Activated T-helper 17 cell treated with anti-CD3 and anti-CD28 coated beads, Interleukin-2, amount 50 U/mL, for 72 hours (primary cell): Measurements from ENCODE around the gene ANGPTL7. TPM values are rescaled to one million over a fixed set of nuclear protein-coding genes. Genes with fewer than 3 reads are reported as not detected.

Experiments used
- ATAC-seq: fragments of 150-1000 bp; cut with Tn5 transposase; replicated peaks from 2 replicates; pipeline ENCODE4 v1.10.0; 2021; ENCODE audit warnings: mild to moderate bottlenecking, moderate library complexity
- H3K27ac Mint-ChIP-seq: one replicate; pipeline ENCODE4 v1.8.0; 2022; ENCODE audit warnings: mixed read lengths
- H3K27me3 Mint-ChIP-seq: one replicate; pipeline ENCODE4 v1.8.0; 2022; ENCODE audit warnings: mixed read lengths
- H3K36me3 Mint-ChIP-seq: one replicate; pipeline ENCODE4 v1.8.0; 2022; ENCODE audit warnings: low read depth, mild to moderate bottlenecking, mixed read lengths
- H3K4me1 Mint-ChIP-seq: one replicate; pipeline ENCODE4 v1.8.0; 2022; ENCODE audit warnings: mixed read lengths
- H3K4me3 Mint-ChIP-seq: one replicate; pipeline ENCODE4 v1.8.0; 2022; ENCODE audit warnings: mild to moderate bottlenecking, mixed read lengths
- H3K9me3 Mint-ChIP-seq: one replicate; pipeline ENCODE4 v1.8.0; 2022; ENCODE audit warnings: mixed read lengths
- total RNA-seq, 2 donors: library from RNA; stranded (reverse); gene quantifications; one replicate each; pipeline ENCODE4 v1.2.3, GENCODE V29; 2022

The ANGPTL7 gene
- total RNA-seq, 2 donors from 2014 or later = not detected

DNA sequence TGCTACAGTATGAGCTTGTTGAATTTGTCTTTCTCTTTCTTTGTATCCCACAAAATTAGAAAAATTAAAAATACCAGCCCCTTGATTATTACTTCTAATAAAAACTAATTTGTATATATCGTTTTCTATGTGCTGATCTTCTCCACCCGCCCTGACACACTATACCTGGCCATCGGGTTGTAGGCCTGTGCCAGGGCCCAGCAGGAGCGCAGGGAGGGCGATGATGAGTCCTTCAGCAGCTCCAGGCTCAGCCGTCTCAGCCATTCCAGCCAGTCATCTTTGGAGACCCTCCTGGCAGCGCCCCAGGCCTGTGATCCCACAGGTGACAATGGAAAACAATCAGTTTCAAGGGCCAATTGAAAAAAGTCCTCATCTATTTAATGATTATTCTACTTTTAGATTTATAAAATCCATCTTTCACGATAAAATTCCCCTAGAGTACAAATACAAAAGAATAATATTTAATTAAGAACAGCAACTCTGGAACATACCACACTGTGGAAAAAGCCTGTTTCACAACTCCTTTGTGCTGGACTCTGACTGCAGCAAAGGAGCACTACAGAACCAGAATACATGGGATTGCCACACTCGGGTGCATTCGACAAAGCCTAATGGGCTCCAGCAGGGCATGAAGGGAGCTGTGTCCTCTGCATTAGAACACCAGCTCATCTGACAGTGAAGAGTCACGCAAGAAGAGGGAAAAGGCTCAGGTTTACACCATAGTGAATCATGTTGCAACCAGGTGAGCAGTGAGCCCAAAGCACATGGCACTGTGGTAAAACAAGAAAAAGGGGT, 15.4 kb downstream of the ANGPTL7 start:
- no peaks in the 10 kb centered on the region for H3K27me3 Mint-ChIP-seq
- H3K27ac Mint-ChIP-seq = no peak overlapping the region
- no peak for ATAC-seq
- no peaks in the 10 kb centered on the region for H3K9me3 Mint-ChIP-seq
- H3K36me3 Mint-ChIP-seq = peaks cover 95% of the 10 kb centered on the region
- no peaks in the 10 kb centered on the region for H3K4me1 Mint-ChIP-seq
- no peak overlapping the region for H3K4me3 Mint-ChIP-seq

DNA sequence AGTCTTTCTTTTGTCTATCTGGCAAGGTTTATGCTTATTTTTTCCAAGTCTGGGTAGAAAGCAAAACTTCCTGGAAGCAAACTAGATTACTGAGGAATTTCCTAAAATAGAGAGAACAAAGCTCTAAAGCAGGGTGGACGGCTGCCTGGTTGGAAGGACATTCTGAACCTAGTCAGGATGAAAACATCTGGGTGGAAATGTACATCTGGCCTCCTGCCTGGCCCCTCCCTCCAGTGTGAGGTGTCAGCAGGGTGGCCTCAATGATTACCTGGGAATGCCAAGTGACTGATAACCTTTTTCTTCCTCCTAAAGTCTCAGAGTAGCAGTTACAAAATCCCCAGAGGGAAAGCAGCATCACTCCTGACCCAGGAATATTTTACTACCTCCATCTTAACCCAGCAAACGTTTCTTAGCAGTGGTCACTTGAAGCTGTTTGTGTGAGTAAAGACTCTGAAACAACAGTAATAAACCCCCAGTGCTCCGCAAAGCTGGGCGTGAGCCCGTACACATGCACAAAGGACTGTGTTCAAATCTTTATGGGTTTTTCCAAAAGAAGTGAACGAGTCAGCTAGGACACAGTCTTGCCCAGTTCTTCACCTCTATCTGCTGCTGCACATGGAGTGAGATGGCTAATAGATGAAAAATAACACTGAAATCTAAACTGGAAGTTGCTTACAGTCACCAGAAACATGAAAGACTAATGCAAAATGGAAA, 18.9 kb downstream of the ANGPTL7 start:
- no peaks in the 10 kb centered on the region for H3K27me3 Mint-ChIP-seq
- H3K4me1 Mint-ChIP-seq = no peaks in the 10 kb centered on the region
- no peak overlapping the region for H3K4me3 Mint-ChIP-seq
- no peak overlapping the region for H3K27ac Mint-ChIP-seq
- peaks cover 98% of the 10 kb centered on the region for H3K36me3 Mint-ChIP-seq
- no peak for ATAC-seq
- no peaks in the 10 kb centered on the region for H3K9me3 Mint-ChIP-seq

DNA sequence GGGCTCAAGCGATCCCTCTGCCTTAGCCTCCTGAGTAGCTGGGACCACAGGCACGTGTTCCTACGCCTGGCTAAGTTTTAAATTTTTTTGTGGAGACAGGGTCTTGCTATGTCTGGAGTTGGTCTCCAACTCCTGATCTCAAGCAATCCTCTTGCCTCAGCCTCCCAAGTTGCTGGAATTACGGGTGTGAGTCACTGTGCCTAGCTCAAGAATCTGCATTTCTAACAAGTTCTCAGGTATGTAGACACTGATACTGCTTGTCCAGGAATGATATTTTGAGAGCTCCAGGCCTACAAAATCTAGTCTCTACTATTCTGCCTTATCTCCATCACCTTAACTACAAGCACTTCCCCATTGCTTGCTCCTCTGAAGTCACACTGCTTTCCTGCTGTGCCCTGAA, 22.3 kb downstream of the ANGPTL7 start:
- Mint-ChIP-seq H3K27ac (no peak overlapping the region), H3K9me3 (no peaks in the 10 kb centered on the region), H3K4me3 (no peak overlapping the region), H3K4me1 (no peaks in the 10 kb centered on the region), H3K27me3 (no peaks in the 10 kb centered on the region), H3K36me3 (peaks cover 98% of the 10 kb centered on the region)
- ATAC-seq = no peak

DNA sequence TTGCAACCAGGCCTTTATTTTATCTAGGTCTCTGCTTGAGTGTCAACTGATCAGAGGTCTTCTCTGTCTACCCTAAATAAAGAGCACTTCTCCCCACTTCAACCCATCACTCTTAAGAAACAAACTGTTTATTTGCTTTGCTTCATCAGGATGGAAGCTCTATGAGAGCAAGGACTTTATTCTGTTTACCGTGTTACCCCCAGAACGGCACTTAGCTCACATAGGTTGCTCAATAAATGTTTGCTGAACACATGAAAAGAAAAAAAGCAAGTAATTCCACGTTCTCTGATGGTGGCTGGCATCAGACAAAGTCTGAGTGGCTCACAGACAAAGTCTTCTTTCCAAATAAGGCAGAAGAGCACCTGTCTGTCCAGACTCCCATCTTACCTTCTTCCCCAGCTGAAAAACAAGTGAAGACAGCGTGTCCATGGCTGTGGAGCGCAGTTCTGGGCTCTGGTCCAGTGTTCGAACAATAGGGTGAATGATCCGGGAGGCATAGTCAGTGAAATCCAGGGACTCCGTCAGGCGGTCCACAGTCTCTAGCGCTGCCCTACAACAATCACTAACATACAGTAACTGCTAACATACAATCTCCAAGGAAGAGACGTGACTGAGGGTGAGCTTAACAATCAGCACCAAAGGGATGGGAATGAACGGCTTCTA, 22.9 kb downstream of the ANGPTL7 start:
- H3K27ac Mint-ChIP-seq = no peak overlapping the region
- H3K27me3 Mint-ChIP-seq = no peaks in the 10 kb centered on the region
- no peak for ATAC-seq
- H3K4me3 Mint-ChIP-seq = no peak overlapping the region
- H3K4me1 Mint-ChIP-seq = no peaks in the 10 kb centered on the region
- H3K9me3 Mint-ChIP-seq = no peaks in the 10 kb centered on the region
- peaks cover 98% of the 10 kb centered on the region for H3K36me3 Mint-ChIP-seq

DNA sequence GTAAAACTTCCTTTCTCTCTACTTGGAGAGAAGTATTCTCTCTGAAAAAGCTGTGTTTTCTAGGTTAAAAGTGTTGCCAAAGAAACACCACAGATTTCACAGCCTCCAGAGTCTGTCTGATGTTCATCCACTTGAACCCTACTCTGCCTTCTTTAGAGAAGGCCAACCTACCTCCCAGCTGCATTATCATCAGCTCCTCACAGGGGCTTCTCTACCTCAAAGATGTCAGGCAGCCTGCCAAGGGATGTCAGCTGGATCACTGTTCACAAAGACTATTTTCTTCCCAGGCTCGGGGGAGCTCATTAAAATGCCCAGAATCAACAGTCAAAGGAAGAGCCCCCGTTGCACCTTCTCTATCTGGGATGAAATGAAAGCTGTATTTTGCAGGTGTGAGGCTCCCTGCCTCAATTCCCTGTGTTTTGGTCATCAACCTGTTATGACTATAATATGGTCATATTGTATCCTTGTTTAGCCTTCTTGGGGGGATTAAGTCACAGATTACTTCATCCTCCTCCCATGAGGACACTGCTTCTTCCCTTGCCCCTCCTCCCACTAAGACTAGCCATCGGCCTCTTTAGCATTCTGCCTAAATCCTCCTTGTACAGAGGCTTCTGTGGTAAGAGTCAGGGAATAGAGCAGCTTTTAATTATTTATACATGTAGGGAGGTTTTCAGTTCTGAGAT, 25.7 kb downstream of the ANGPTL7 start:
- H3K4me1 Mint-ChIP-seq = no peaks in the 10 kb centered on the region
- no peaks in the 10 kb centered on the region for H3K9me3 Mint-ChIP-seq
- no peak for ATAC-seq
- no peaks in the 10 kb centered on the region for H3K27me3 Mint-ChIP-seq
- peaks cover 99% of the 10 kb centered on the region for H3K36me3 Mint-ChIP-seq
- no peak overlapping the region for H3K27ac Mint-ChIP-seq
- no peak overlapping the region for H3K4me3 Mint-ChIP-seq

DNA sequence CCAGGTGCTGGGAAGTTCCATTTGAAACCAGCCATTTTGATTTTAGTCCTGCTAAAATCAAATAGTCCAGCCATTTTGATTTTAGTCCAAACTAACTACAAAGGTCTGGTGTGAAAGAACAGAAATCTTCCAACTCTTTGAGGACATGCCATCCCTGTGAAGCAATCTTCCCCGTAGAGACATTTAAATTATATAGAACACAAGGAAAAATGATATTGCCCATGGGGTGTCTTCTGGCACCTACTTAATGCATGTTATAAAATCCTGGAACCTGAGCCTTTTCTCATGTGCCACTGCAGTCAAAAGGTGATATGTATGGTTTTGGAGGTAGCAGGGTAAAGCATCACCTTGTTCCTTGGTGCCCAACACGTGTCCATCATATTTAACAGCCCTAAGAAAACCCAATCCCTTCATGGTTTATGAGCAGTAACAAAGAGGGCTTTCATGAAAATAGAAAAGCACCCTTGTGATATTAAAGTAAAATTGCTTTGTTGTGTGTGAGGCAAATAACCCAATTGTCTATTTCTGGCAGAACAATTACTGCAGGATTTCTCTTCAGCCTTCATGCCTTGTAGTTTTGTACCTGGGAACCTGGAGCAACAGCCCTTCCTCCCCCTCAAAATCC, 26.3 kb downstream of the ANGPTL7 start:
- Mint-ChIP-seq H3K36me3 (peaks cover 100% of the 10 kb centered on the region), H3K9me3 (no peaks in the 10 kb centered on the region), H3K4me3 (no peak overlapping the region), H3K27me3 (no peaks in the 10 kb centered on the region), H3K27ac (peak overlapping the region; percentile 12), H3K4me1 (no peaks in the 10 kb centered on the region)
- ATAC-seq = no peak

DNA sequence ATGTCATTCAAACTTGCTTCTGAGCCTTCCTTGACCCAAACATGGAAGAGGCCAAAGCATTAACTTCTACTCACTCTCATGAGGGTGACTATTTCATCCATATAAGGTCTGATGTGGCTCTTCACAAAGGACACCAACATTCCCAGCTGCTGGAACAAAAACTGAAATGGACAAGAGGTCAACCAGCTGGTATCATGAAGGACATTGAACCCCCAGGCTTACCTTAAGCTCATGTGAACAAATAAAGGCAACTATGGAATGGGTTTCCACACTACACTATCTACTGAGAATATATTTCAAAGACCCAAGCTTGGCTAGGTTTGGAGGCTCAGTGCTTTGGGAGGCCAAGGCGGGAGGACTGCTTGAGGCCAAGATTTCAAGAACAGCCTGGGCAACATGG, 26.9 kb downstream of the ANGPTL7 start:
- Mint-ChIP-seq H3K27ac (peak overlapping the region; percentile 12), H3K4me1 (no peaks in the 10 kb centered on the region), H3K9me3 (no peaks in the 10 kb centered on the region), H3K27me3 (no peaks in the 10 kb centered on the region), H3K36me3 (peaks cover 100% of the 10 kb centered on the region), H3K4me3 (no peak overlapping the region)
- ATAC-seq = no peak

DNA sequence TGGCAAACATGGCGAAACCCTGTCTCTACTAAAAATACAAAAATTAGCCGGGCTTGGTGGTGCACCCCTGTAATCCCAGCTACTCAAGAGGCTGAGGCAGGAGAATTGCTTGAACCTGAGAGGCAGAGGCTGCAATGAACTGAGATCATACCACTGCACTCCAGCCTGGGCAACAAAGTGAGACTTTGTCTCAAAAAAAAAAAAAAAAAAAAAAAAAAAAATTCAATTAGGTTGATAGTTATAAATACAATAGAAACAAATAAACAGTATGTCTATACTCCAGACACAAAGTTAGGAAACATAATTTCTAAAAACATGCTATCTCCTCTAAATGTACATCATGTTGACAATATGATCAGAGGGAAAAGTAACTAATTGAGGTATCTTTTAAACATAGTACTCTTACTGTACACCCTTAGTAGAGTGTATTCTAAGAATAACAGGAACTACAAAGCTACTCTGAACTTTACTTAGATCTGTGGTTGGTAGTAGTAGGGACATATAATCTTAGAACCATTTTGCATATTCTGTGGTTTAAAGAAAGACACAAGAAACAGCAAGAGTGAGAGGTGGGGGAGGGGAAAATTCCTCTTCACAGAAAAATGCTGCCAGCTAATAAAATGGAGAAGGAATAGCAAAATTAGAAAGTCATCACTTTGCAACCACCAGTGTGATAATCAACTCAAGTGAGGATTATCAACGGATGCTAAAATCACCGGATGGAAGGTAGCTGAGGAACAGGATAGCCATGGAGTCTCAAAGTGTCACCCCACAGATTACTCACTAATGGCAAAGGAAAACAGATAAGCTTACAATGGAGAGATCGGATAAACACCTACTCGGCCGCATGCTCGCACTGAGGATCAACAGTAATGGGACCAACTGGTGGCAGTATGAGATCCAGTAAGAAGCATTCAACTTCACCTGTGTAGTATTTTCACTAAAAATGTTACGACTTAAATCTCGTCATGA, 38.2 kb downstream of the ANGPTL7 start:
- peaks cover 88% of the 10 kb centered on the region for H3K36me3 Mint-ChIP-seq
- no peak overlapping the region for H3K4me3 Mint-ChIP-seq
- no peak for ATAC-seq
- H3K27ac Mint-ChIP-seq = peak overlapping the region; percentile 76
- H3K27me3 Mint-ChIP-seq = no peaks in the 10 kb centered on the region
- H3K4me1 Mint-ChIP-seq = peaks cover 11% of the 10 kb centered on the region
- H3K9me3 Mint-ChIP-seq = no peaks in the 10 kb centered on the region

DNA sequence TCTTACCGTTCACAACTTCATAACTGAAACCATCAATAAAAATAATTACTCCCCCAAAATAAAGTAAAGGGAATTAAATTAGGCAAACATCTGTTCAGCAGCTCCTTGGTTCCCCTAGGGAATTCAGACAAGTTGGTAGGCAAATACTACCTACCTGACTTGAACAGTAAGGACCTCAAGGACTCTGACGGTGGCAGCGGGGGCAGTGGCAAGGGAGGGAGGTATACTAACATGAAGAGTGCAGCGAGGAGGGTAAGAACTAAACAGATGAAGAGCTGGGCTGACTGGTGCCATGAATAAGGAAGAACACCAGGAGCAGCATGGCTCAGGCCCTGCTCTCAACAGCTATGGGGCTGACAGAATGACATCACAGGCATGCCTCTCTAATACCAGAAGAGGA, 40.0 kb downstream of the ANGPTL7 start:
- no peak for ATAC-seq
- Mint-ChIP-seq H3K36me3 (peaks cover 91% of the 10 kb centered on the region), H3K4me3 (no peak overlapping the region), H3K27me3 (no peaks in the 10 kb centered on the region), H3K4me1 (peaks cover 11% of the 10 kb centered on the region), H3K27ac (peak overlapping the region; percentile 28), H3K9me3 (no peaks in the 10 kb centered on the region)

DNA sequence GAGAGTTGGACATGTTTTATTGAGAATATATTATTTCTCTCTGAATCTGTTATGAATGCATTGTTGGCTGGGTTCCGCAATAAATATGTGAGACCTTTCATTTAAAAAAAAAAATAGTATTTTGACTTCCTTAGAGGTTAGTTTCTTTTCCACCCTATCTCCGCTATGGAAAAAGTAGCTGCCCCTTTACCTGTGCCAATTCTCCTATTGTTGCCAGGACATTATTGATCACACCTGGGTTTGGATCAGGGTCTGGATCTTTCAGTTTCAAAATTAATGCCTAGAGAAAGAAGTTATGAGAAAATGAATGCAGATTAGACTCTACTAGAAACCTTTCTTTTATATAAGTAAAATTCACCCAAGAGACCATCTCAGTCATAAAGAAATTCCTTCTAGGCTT, 44.1 kb downstream of the ANGPTL7 start:
- Mint-ChIP-seq H3K36me3 (peaks cover 98% of the 10 kb centered on the region), H3K27me3 (no peaks in the 10 kb centered on the region), H3K4me1 (peaks cover 5% of the 10 kb centered on the region), H3K9me3 (no peaks in the 10 kb centered on the region), H3K27ac (no peak overlapping the region), H3K4me3 (no peak overlapping the region)
- no peak for ATAC-seq

DNA sequence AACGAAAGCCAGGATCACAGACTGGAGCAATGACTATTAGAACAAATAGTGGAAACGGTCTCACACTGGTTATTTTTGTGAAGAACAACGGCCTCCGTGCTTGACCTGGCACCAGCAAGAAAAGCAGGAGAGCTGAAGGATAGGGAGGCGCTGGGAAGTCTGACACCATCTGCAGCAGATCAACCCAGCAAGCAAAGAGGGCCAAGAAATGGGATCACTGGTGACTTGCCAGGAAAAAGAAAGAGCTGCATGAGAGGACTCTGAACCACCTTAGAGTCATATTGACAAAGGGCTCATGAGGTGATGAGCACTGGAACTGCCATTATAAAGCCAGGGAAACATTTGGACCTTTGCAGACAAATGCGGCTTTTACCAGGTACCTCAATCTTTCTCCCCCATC, 48.2 kb downstream of the ANGPTL7 start:
- no peak overlapping the region for H3K4me3 Mint-ChIP-seq
- H3K36me3 Mint-ChIP-seq = peaks cover 98% of the 10 kb centered on the region
- no peak for ATAC-seq
- H3K27me3 Mint-ChIP-seq = no peaks in the 10 kb centered on the region
- H3K4me1 Mint-ChIP-seq = peaks cover 10% of the 10 kb centered on the region
- peak overlapping the region; percentile 34 for H3K27ac Mint-ChIP-seq
- H3K9me3 Mint-ChIP-seq = no peaks in the 10 kb centered on the region

DNA sequence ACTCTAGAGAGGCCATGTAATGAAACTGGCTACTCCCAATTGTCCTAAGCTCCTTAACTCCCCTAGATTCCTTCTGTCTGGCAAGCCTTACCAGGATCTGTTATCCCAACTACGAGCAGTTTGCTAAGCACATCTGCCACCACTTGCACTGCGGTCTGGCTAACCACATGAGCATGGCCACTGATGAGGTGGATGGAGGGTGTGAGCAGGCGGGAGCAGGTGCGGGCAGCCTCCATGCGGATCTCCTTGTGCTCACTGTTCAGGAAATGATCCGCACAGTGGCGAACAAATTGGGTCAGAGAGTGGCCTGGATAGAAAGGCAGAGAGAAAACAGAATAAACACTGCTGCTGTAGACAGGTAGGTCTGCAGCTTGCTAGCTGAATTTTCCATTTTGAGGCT, 49.2 kb downstream of the ANGPTL7 start:
- peaks cover 10% of the 10 kb centered on the region for H3K4me1 Mint-ChIP-seq
- H3K4me3 Mint-ChIP-seq = no peak overlapping the region
- peaks cover 98% of the 10 kb centered on the region for H3K36me3 Mint-ChIP-seq
- no peak for ATAC-seq
- H3K27me3 Mint-ChIP-seq = no peaks in the 10 kb centered on the region
- no peak overlapping the region for H3K27ac Mint-ChIP-seq
- no peaks in the 10 kb centered on the region for H3K9me3 Mint-ChIP-seq

DNA sequence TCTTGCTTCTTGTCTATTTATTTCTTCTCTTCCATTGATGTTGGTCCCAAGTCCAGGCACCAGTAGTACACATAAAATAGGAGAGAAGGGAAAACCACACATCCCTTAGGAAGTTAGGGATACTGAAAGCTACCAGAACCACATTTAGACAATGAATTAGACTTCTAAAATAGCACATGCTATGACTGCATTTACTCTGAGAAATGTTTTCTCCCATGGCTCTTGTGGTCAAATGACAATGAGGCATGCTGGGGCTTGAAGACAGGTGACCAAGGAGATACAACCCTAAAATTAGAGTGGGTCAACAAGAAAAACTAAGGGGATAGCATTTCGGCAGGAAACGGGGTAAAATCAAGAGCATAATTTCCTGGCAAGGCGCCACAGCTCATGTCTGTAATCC, 56.1 kb downstream of the ANGPTL7 start:
- no peak for ATAC-seq
- Mint-ChIP-seq H3K9me3 (no peaks in the 10 kb centered on the region), H3K27me3 (no peaks in the 10 kb centered on the region), H3K4me1 (peaks cover 21% of the 10 kb centered on the region), H3K27ac (peak overlapping the region; percentile 86), H3K4me3 (peak overlapping the region; percentile 7), H3K36me3 (peaks cover 82% of the 10 kb centered on the region)
